Erythroblast (primary cell): ENCODE data around the gene D2HGDH.

Source experiments
- DNase-seq, 2 experiments: peaks; one replicate each; lab custom pipeline; 2025; lab: John Stamatoyannopoulos, UW
- GATA1 ChIP-seq: IDR thresholded peaks from 2 replicates; pipeline ENCODE4 v1.6.1; 2011; ENCODE audit warnings: low read depth, mild to moderate bottlenecking, control low read depth, low read length, moderate library complexity
- POLR2A ChIP-seq: IDR thresholded peaks from 2 replicates; pipeline ENCODE4 v1.6.1; 2011; ENCODE audit warnings: mild to moderate bottlenecking, low read length

The D2HGDH gene

DNA sequence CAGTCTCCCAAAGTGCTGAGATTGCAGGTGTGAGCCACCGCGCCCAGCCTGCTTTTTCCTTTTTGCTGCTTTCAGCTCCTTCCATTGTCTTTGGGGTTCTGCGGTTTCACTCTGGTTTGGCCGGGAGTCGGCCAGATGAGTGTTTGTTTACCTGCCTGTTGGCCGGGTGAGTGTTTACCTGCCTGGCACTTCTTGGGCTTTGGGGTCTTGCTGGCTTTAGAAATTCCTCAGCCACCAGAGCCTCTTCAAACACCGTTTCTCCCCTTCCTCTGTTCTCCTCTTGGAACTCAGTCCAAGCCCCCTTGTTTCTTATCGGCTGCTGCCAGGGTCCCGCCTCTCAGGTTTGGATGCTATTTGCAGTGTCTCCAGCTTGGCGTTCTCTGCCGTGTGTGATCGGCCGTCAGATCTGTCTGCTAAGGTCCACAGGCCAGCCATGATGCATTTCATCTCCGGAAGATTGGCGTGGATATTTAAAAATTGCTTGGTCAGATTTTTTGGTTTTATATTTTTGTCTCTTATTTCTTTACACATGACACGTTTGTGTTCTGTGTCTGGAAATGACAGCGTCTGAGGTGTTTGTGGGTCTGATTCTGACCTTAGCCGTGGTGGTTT, 28.0 kb downstream of the D2HGDH start:
- no peak for DNase-seq
- TF ChIP-seq POLR2A (no peak), GATA1 (no peak)

DNA sequence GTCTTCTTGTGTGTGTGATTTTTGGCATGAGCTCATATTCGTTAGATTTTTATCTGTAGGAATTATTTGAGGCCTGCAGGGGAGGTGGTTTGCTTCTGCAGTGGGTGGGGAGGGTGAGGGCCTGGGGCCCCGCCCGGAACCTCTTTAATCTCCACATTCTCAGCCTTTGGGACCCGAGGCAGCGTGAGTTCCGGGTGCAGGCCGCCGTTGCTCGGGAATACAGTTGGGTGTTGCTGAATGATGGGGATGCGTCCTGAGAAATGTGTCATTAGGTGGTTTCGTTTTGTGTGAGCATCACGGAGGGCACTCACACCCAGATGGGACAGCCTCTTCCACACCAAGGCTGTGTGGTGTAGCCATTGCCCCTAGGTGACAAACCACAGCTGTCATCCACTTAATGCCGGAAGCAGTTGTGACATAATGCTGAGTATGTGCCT, 28.5 kb downstream of the D2HGDH start:
- no peak for TF ChIP-seq GATA1
- TF ChIP-seq POLR2A, result no peak
- peak; percentile 20 to 52 for DNase-seq

- TF ChIP-seq POLR2A, result no peak
- no peak for TF ChIP-seq GATA1
- DNase-seq, result no peak
Measured at GRCh38 chr2:241763551-241764274, 29.3 kb downstream of the D2HGDH start.

DNA sequence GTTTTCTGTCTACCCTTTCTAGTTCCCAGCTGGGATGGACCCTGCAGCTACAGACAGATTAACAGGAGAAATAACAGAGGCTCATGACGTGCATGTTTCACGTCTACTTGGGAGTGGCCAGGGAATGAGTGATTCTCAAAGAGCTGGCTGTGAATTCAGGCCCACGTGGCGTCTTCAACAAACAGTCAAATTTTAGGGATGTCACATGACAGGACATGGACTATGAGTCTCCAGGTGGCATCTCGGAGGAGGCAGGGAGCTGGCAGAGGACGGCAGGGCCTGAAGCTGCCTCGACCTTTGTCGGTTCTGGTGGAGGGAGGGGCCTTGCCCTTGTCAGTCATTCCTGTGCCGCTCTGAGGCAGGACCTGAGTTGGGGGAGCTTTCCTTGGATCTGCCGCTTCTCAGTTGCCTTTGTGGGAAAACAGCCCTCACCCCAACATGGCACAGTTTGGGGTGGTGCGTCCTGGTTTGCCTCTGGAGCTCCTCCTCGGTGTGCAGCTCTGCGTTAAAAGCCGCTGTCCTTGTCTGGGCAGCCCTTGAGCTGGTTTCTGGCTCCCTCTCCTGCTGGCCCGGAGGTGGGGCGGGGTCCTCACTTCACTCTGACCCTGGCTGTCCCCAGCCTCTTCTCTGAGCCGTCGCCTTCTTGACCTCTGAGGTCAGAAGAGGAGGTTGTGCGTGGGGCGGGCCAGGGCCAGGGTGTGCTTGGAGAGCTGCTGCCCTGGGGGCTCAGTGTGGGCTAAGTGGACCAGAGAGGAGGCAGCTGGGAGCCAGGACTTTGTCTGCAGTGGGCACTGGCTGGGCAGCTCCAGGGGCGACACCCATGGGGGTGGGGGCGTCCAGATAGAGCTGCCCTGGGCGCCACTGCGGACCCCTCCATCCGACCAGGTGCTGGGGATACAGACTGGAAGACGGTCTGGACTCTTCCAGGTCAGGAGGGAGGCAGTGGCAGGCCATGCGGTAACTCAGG, 30.1 kb downstream of the D2HGDH start:
- no peak for DNase-seq

GRCh38 chr2:241767464-241768250, 33.2 kb downstream of the D2HGDH start:
- TF ChIP-seq POLR2A, result no peak
- no peak for TF ChIP-seq GATA1
- DNase-seq, result no peak

More for the DNA sequence above, 30.1 kb downstream of the D2HGDH start:
- TF ChIP-seq GATA1, result no peak
- no peak for TF ChIP-seq POLR2A

- DNase-seq, result no peak
- TF ChIP-seq POLR2A (no peak), GATA1 (no peak)
Measured at GRCh38 chr2:241768251-241768711, 33.9 kb downstream of the D2HGDH start.

GRCh38 chr2:241768850-241769249, 34.4 kb downstream of the D2HGDH start:
- DNase-seq, result no peak
- TF ChIP-seq GATA1 (no peak), POLR2A (no peak)

GRCh38 chr2:241769819-241770184, 35.4 kb downstream of the D2HGDH start:
- no peak for TF ChIP-seq GATA1
- TF ChIP-seq POLR2A, result no peak
- no peak for DNase-seq

- no peak for DNase-seq
- TF ChIP-seq POLR2A (no peak), GATA1 (no peak)
Measured at GRCh38 chr2:241770185-241770935, 35.9 kb downstream of the D2HGDH start.

DNA sequence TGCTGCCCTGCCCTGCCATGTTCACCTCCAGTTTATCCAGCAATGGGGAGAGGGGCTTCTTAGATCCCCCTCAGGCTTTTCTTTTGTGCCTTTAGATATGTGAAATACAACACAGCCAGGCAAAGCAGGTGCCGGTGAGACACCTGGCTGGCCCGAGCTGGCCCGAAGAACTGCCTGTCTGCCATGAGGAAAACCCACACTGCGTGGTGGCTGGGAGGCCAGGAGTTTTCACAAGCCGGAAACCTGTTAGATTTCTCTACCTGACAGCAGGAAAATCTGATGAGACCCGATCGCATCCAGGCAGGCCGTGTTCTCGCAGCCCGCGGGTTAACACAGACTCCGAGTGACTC, 36.5 kb downstream of the D2HGDH start:
- TF ChIP-seq GATA1 (no peak), POLR2A (no peak)
- no peak for DNase-seq

- TF ChIP-seq POLR2A (no peak), GATA1 (no peak)
- DNase-seq, result no peak
Measured at GRCh38 chr2:241771286-241772062, 37.0 kb downstream of the D2HGDH start.
